ENCODE results near the gene SURF2.
"Not testable (repeated sequence)": the region's sequence is repeated elsewhere in the genome, so short reads cannot be mapped to it uniquely, and the experiment has no call there.

SURF2 gene

DNA sequence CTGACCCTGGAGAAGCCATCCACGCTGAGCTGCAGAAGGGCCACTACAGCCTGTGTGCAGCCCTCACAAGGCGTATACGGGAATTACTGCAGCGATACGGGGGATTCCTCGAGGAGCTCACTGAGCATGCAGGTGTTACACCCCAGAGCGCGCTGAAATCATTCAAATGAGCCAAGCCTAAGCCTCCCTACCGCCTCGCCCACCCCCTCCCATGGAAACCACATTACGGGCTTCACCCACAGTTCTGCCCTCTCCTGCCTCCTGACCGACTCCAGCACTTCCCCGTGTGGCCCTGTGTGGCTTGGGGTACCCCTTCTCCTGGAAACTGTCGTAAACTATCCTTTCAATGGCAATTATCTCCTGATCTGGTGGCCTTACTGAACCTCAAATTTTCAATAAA, 33.6 kb upstream of the SURF2 start:
- no peak for DNase-seq (ENCODE audit: low read depth)
- TF ChIP-seq, protein P1, sequence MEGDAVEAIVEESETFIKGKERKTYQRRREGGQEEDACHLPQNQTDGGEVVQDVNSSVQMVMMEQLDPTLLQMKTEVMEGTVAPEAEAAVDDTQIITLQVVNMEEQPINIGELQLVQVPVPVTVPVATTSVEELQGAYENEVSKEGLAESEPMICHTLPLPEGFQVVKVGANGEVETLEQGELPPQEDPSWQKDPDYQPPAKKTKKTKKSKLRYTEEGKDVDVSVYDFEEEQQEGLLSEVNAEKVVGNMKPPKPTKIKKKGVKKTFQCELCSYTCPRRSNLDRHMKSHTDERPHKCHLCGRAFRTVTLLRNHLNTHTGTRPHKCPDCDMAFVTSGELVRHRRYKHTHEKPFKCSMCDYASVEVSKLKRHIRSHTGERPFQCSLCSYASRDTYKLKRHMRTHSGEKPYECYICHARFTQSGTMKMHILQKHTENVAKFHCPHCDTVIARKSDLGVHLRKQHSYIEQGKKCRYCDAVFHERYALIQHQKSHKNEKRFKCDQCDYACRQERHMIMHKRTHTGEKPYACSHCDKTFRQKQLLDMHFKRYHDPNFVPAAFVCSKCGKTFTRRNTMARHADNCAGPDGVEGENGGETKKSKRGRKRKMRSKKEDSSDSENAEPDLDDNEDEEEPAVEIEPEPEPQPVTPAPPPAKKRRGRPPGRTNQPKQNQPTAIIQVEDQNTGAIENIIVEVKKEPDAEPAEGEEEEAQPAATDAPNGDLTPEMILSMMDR (conservative IDR thresholded peaks at IDR 0.05; ENCODE audit: low read length), result no peak
- H3K4me3 ChIP-seq (ENCODE audit: low read length), result no peak overlapping the region

DNA sequence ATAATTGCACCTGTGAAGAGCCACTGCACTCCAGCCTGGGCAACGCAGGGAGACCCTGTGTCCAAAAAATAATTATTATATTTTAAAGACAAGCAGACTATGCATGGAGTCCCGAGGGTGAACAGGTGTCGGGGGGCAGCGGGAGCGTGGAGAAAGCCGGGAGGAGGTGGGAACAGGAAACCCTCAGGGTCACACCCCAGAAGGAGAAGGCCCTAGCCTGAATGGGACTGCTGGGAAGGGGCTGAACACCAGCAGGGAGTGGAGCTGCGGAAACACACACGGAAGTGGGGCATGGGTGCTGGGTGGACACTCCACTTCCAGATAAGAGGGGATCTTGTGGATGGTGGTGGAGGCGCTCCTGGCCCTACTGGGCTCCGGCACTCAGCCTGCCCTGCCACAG, 33.1 kb upstream of the SURF2 start:
- no peak overlapping the region for H3K4me3 ChIP-seq (ENCODE audit: low read length)
- no peak for DNase-seq (ENCODE audit: low read depth)
- TF ChIP-seq, protein P1 (conservative IDR thresholded peaks at IDR 0.05; ENCODE audit: low read length), result no peak

DNA sequence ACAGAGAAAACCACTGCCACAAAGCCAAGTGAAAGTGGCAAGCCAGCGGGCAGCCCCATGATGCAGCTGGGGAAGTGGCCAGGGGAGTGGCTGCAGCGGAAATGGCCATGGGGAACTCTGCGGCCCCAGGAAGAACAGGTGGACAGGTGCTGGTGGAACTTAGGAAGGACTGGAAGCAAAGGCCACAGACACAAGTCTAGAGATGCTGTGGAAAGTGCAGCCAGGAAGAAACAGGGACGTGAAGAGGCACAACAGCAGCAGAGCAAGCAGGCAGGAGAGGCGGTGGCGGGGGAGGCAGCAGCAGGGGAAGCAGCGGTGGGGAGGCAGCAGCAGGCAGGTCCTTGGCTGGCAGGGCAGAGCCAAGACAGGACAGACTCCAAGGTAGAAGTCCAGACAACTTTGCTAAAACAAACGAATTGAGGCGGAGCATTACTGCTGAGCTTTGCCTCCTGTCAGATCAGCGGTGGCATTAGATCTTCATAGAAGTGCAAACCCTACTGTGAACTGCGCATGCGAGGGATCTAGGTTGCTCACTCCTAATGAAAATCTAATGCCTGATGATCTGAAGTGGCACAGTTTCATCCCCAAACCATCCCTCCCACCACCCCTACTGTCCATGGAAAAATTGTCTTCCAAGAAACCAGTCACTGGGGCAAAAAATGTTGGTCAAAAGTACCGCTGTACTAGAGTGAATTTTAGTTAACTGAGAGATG, 32.2 kb upstream of the SURF2 start:
- H3K4me3 ChIP-seq (ENCODE audit: low read length), result no peak overlapping the region
- TF ChIP-seq, protein P1 (conservative IDR thresholded peaks at IDR 0.05; ENCODE audit: low read length), result no peak
- DNase-seq (ENCODE audit: low read depth), result no peak

DNA sequence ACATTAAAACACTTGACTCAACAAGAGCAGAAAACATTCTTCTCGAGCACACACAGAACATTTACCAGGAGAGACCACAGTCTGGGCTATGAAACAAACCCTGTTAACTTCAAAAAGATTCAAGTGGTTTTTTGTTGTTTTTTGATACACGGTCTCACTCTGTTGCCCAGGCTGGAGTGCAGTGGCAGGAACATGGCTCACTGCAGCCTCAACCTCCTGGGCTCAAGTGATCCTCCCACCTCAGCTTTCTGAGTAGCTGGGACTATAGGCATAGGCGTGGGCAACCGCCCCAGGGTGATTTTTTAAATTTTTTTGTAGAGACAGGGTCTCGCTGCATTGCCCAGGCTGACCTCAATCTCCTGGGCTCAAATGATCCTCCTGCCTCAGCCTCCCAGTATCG, 29.3 kb upstream of the SURF2 start:
- not testable (repeated sequence) for DNase-seq (ENCODE audit: low read depth); H3K4me3 ChIP-seq (ENCODE audit: low read length)

DNA sequence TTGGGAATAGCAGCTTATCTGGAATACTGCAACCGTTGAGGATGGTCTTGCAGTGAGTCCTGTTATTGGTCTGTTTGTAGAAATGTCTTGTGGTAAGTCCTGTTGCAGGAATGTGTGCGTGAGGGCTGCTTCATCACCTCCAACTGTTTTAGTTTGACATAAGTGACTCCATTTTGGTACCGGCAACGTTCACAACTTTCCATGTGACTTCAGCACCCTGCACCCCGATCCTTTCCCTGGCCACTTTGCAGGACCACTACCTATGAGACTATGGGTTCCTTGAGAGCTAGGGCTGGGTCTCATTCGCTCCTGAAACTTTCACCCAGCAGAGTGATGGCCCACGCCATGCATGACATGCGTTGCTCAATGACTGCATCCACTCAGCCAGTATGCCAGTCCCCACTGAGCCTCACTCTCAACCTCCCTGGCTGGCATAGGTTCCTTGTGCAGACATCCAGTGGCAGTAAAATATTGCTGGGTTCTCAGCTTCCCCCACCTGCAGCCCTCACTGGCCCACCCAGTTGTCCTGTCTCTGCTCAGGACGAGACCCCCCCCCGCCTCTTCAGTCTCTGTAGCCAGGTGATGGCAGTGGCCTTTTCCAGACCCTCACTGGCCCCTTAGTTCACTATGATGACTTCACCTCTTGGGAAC, 28.4 kb upstream of the SURF2 start:
- no peak for DNase-seq (ENCODE audit: low read depth)
- no peak overlapping the region for H3K4me3 ChIP-seq (ENCODE audit: low read length)
- TF ChIP-seq, protein P1 (conservative IDR thresholded peaks at IDR 0.05; ENCODE audit: low read length), result no peak

DNA sequence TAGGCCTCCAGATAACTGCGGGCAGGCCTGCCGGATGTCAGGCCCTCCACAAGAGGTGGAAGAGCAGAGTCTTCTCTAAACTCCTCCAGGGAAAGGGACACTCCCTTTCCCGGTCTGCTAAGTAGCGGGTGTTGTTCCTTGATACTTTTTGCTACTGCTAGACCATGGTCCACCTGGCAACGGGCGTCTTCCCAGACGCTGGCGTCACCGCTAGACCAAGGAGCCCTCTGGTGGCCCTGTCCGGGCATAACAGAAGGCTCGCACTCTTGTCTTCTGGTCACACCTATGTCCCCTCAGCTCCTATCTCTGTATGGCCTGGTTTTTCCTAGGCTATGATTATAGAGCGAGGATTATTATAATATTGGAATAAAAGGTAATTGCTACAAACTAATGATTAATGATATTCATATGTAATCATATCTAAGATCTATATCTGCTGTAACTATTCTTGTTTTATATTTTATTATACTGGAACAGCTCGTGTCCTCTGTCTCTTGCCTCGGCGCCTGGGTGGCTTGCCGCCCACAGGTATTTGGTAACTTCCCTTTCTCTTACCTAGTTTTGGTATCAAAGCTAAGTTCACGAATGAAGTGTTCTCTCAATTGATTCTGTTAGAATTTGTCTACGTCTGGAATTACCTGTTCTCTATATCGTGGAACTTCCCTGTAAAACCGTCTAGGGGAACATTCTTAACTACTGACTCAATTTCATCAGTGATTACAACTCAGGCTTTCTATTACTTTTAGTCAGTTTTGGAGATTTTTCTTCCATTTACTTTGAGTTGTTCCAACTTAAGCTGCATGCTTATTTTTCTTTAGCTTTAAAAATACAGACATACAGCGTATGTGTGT, 26.8 kb upstream of the SURF2 start:
- TF ChIP-seq, protein P1 (conservative IDR thresholded peaks at IDR 0.05; ENCODE audit: low read length), result peak; percentile 51
- H3K4me3 ChIP-seq (ENCODE audit: low read length); DNase-seq (ENCODE audit: low read depth): not testable (repeated sequence)

DNA sequence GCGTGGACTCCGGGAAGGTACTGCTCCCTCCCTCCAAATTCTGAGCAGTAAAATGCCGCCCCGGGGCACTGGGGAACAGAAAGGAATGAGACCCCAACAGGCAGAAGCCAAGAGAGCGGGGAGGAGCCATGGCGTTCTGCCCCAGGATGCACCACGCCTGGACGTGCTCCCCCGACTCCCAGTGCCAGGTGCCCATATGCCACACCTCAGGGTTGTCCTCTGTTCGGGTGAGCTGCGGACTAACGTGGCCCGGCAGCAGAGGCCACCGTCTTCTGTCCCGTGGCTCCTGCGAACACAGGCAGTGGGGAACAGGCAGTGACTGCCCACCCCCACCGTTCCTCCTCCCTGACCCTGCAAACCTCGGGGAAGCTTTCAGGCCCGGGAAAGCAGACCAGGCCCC, 25.1 kb upstream of the SURF2 start:
- DNase-seq (ENCODE audit: low read depth), result no peak
- no peak overlapping the region for H3K4me3 ChIP-seq (ENCODE audit: low read length)
- TF ChIP-seq, protein P1 (conservative IDR thresholded peaks at IDR 0.05; ENCODE audit: low read length), result no peak

Data from AG10803 (cell line).